Stomach (tissue), 9 donors: ENCODE measurements around the gene TMEM192. TPM values are rescaled to one million over a fixed set of nuclear protein-coding genes. Genes with fewer than 3 reads are reported as not detected.

Experiments
- DNase-seq, 2 donors: peaks; one replicate each; pipeline versions ENCODE4 v3.0.0 to v3.0.0-alpha.2; 2013 to 2019
- H3K27ac ChIP-seq, 5 donors: fragments of 200-600 bp in 4 of 5; sonication (generic) in 4 of 5; one replicate each; pipeline ENCODE4 v1.5.1; 2013 to 2019; ENCODE audit warnings: mild to moderate bottlenecking in 1 of 5, moderate library complexity in 1 of 5
- H3K27me3 ChIP-seq, 3 donors: fragments of 200-600 bp; sonication (generic); one replicate each; pipeline ENCODE4 v1.5.1; 2017 to 2019; ENCODE audit warnings: mixed run types in 1 of 3
- H3K36me3 ChIP-seq, 4 donors: fragments of 200-600 bp; sonication (generic); 1 replicate in 3 of 4; 2 replicates in 1 of 4; pipeline ENCODE4 v1.5.1; 2016 to 2019
- H3K4me1 ChIP-seq, 4 donors: fragments of 200-600 bp; sonication (generic); one replicate each; pipeline ENCODE4 v1.5.1; 2016 to 2019
- H3K4me3 ChIP-seq, 4 donors: fragments of 200-600 bp; sonication (generic) in 3 of 4; one replicate each; pipeline ENCODE4 v1.5.1; 2016 to 2019; ENCODE audit warnings: mild to moderate bottlenecking in 1 of 4
- H3K9me3 ChIP-seq, 4 donors: fragments of 200-600 bp; sonication (generic); one replicate each; pipeline ENCODE4 v1.5.1; 2016 to 2019
- CTCF ChIP-seq, 7 experiments: fragments of 450-650 bp in 4 of 7; fragments of 200-600 bp in 3 of 7; sonication (generic) in 3 of 7; IDR thresholded peaks; one replicate each; pipeline ENCODE4 v1.5.1; 2016 to 2019; ENCODE audit warnings: antibody characterized with exemption in 7 of 7, control low read depth in 2 of 7, mild to moderate bottlenecking in 1 of 7
- EP300 ChIP-seq: sonication (generic); formaldehyde crosslinking; IDR thresholded peaks from one replicate; pipeline ENCODE4 v1.6.1; 2017; ENCODE audit warnings: antibody characterized with exemption
- POLR2A ChIP-seq, 4 donors: fragments of 450-650 bp; IDR thresholded peaks; one replicate each; pipeline ENCODE4 v1.6.1; 2016; ENCODE audit warnings: antibody characterized with exemption in 4 of 4, control low read depth in 2 of 4, mild to moderate bottlenecking in 1 of 4, moderate library complexity in 1 of 4
- POLR2AphosphoS5 ChIP-seq, 3 donors: sonication (generic); formaldehyde crosslinking; IDR thresholded peaks; one replicate each; pipeline ENCODE4 v1.6.1; 2016; ENCODE audit warnings: antibody characterized with exemption in 3 of 3
- WGBS, 5 donors: extraction: QIAGEN DNeasy Blood & Tissue Kit in 3 of 5; methylation state at CpG; one replicate each; pipeline versions ENCODE4 v1.1.5 to v1.1.7; 2013 to 2018; 5-methylcytosine and 5-hydroxymethylcytosine counted together
- intact Hi-C: fragments of 100-400 bp; cut with DNase I; formaldehyde crosslinking; loops from one replicate; pipeline ENCODE4 v1.15.1; 2023; ENCODE audit warnings: low total_unique reads
- polyA plus RNA-seq, 3 donors: library from polyadenylated mRNA; stranded (reverse); fragments of 200-250 nt; gene quantifications; one replicate each; pipeline ENCODE4 v1.2.3, GENCODE V29; 2013
- total RNA-seq, 5 donors: library from RNA; depleted of rRNA; stranded (reverse); fragments of >200 nt; gene quantifications; one replicate each; pipeline versions ENCODE4 v1.1.0 to v1.2.3, GENCODE V29; 2014 to 2016
- donor health status: healthy with polysubstance abuse.
- donor health status: Bipolar disorder and iron deficiency.
- donor health status: healthy.

Gene TMEM192
- total and polyA plus RNA-seq, 8 donors, result 2.3 to 44.5 (median 11.4) TPM

- DNase-seq, result peak in 1 of 2 donors; percentile 20
- H3K4me3 ChIP-seq, result no peak overlapping the region
- H3K9me3 ChIP-seq, result no peaks in the 10 kb centered on the region
- H3K27me3 ChIP-seq, result no peaks in the 10 kb centered on the region
- H3K36me3 ChIP-seq, result no peaks in the 10 kb centered on the region
- TF ChIP-seq POLR2AphosphoS5 (IDR thresholded peaks at IDR 0.05) (no peak), EP300 (no peak), POLR2A (IDR thresholded peaks at IDR 0.05) (no peak), CTCF (IDR thresholded peaks at IDR 0.05) (no peak)
- H3K27ac ChIP-seq, result no peak overlapping the region
- 65 to 84% (median 80%) methylated on average over 4 of the region's 4 CpGs for WGBS, 5 donors
- no peaks in the 10 kb centered on the region for H3K4me1 ChIP-seq
- intact Hi-C loops, result no loop called here
These were observed 53.3 kb downstream of the TMEM192 start for GRCh38 chr4:165059386-165059785.

- intact Hi-C loops, result no loop called here
- 37 to 88% (median 76%) methylated on average over 2 of the region's 2 CpGs for WGBS, 5 donors
- no peaks in the 10 kb centered on the region for H3K36me3 ChIP-seq
- no peaks in the 10 kb centered on the region for H3K9me3 ChIP-seq
- DNase-seq, result no peak
- no peaks in the 10 kb centered on the region for H3K4me1 ChIP-seq
- no peaks in the 10 kb centered on the region for H3K27me3 ChIP-seq
- H3K27ac ChIP-seq, result no peak overlapping the region
- TF ChIP-seq CTCF (IDR thresholded peaks at IDR 0.05), result no peak
- no peak for TF ChIP-seq POLR2AphosphoS5 (IDR thresholded peaks at IDR 0.05)
- no peak for TF ChIP-seq EP300
- no peak for TF ChIP-seq POLR2A (IDR thresholded peaks at IDR 0.05)
- H3K4me3 ChIP-seq, result no peak overlapping the region
These were observed 54.0 kb downstream of the TMEM192 start for GRCh38 chr4:165058666-165059065.

- Histone ChIP-seq H3K27me3 (peaks cover 0 to 5% (median 0%) of the 10 kb centered on the region in 3 donors), H3K4me3 (no peak overlapping the region), H3K36me3 (no peaks in the 10 kb centered on the region), H3K9me3 (no peaks in the 10 kb centered on the region), H3K4me1 (no peaks in the 10 kb centered on the region), H3K27ac (no peak overlapping the region)
- DNase-seq, result no peak
- TF ChIP-seq POLR2A (IDR thresholded peaks at IDR 0.05) (no peak), POLR2AphosphoS5 (IDR thresholded peaks at IDR 0.05) (no peak), CTCF (IDR thresholded peaks at IDR 0.05) (no peak), EP300 (no peak)
- intact Hi-C loops, result no loop called here
- WGBS, 5 donors, result 87 to 93% (median 89%) methylated on average over 8 to 9 of the region's 9 CpGs
These were observed 57.1 kb downstream of the TMEM192 start for GRCh38 chr4:165055601-165056000.

- Histone ChIP-seq H3K4me1 (no peaks in the 10 kb centered on the region), H3K36me3 (no peaks in the 10 kb centered on the region), H3K27me3 (peaks cover 0 to 5% (median 0%) of the 10 kb centered on the region in 3 donors), H3K9me3 (no peaks in the 10 kb centered on the region), H3K4me3 (no peak within 1 kb of the TSS), H3K27ac (no peak within 1 kb of the TSS)
- TF ChIP-seq CTCF (IDR thresholded peaks at IDR 0.05), result no peak
- TF ChIP-seq POLR2AphosphoS5 (IDR thresholded peaks at IDR 0.05), result no peak
- no peak for TF ChIP-seq EP300
- TF ChIP-seq POLR2A (IDR thresholded peaks at IDR 0.05), result no peak
- intact Hi-C loops, result no loop called here
- DNase-seq, result peak in 1 of 2 donors; percentile 18
- 33 to 79% (median 40%) methylated on average over 6 of the region's 6 CpGs for WGBS, 5 donors
These were observed 59.0 kb downstream of the TMEM192 start, which contains the start of gene TRIM75 for GRCh38 chr4:165053645-165054044. Gene TRIM75 (plus strand): TSS chr4:165053866. CDS start chr4:165059148, 5,282 bp downstream.
